HCT116 (cell line): Measurements from ENCODE around the gene IL1RAPL2. TPM values are rescaled to one million over a fixed set of nuclear protein-coding genes. Genes with fewer than 3 reads are reported as not detected.

Experiments used
- ATAC-seq: fragments of 200-7000 bp; cut with Tn5 transposase; 2 replicates; pipeline ENCODE4 v1.9.1; 2020; ENCODE audit warnings: mild to moderate bottlenecking, moderate library complexity
- BruUV-seq: library from RNA; stranded (reverse); fragments of 400-500 nt; replicated peaks from 2 replicates; lab custom pipeline; 2021; lab: Mats Ljungman, UMichigan
- CTCF ChIA-PET: fragments of 300-600 bp; sonication (Branson Sonifier 250); formaldehyde crosslinking; loops from one replicate; lab custom pipeline; 2021; ENCODE audit warnings: antibody characterized with exemption; lab: Charles Lee
- POLR2A ChIA-PET: fragments of 300-600, 350-600 bp; sonication (Branson Sonifier 250); formaldehyde crosslinking; loops from one replicate; lab custom pipeline; 2021; ENCODE audit warnings: antibody characterized with exemption; lab: Charles Lee
- RAD21 ChIA-PET, 2 experiments: fragments of 300-600 bp; sonication (Branson Sonifier 250); formaldehyde crosslinking; loops; one replicate each; lab custom pipeline; 2023; ENCODE audit warnings: low total read pairs in 2 of 2; ENCODE audit not compliant: uncharacterized antibody in 2 of 2, unreplicated experiment in 2 of 2, low non-redundant PET in 1 of 2; lab: Charles Lee
- DNase-seq: peaks from one replicate; pipeline ENCODE4 v3.0.0-alpha.2; 2010; ENCODE audit warnings: low read depth, low spot score
- H2AFZ ChIP-seq: fragments of 200-600 bp; shearing (Covaris generic), sonication (generic); 2 replicates; pipeline ENCODE4 v1.6.1; 2017; ENCODE audit warnings: low read depth, mixed run types, mixed read lengths, antibody characterized with exemption, low read length; ENCODE audit not compliant: poor library complexity, severe bottlenecking
- H3K27ac ChIP-seq: 2 replicates; pipeline ENCODE4 v1.5.1; 2012; ENCODE audit warnings: low read depth, low read length
- H3K27me3 ChIP-seq: fragments of 200-600 bp; sonication (generic); 2 replicates; pipeline ENCODE4 v1.6.1; 2016; ENCODE audit warnings: mixed run types, low read length, mixed read lengths; ENCODE audit not compliant: insufficient read depth
- H3K36me3 ChIP-seq, 2 experiments: fragments of 200-500 bp in 1 of 2; fragments of 200-600 bp in 1 of 2; sonication (Bioruptor generic) in 1 of 2; sonication (generic) in 1 of 2; 2 replicates each; pipeline versions ENCODE4 v1.5.1 to v1.6.1; 2014 to 2016; ENCODE audit warnings: low read length in 2 of 2, inconsistent platforms in 1 of 2, mixed read lengths in 1 of 2, mixed run types in 1 of 2; ENCODE audit not compliant: insufficient read depth in 2 of 2, control insufficient read depth in 1 of 2
- H3K4me1 ChIP-seq, 2 experiments: fragments of 200-600 bp in 1 of 2; sonication (generic) in 1 of 2; 2 replicates each; pipeline versions ENCODE4 v1.5.1 to v1.6.1; 2012 to 2017; ENCODE audit warnings: low read length in 2 of 2, inconsistent platforms in 1 of 2, mild to moderate bottlenecking in 1 of 2, mixed read lengths in 1 of 2, mixed run types in 1 of 2, moderate library complexity in 1 of 2; ENCODE audit not compliant: insufficient read depth in 2 of 2, control insufficient read depth in 1 of 2
- H3K4me2 ChIP-seq: fragments of 200-600 bp; sonication (generic); 2 replicates; pipeline ENCODE4 v1.6.1; 2017; ENCODE audit warnings: mixed run types, low read length, mixed read lengths
- H3K4me3 ChIP-seq, 2 experiments: fragments of 200-600 bp in 1 of 2; sonication (generic) in 1 of 2; replicated peaks in 1 of 2; 2 replicates each; pipeline ENCODE4 v1.5.1; 2011 to 2016; ENCODE audit warnings: low read length in 2 of 2, control low read depth in 1 of 2, low read depth in 1 of 2, mild to moderate bottlenecking in 1 of 2, mixed read lengths in 1 of 2, mixed run types in 1 of 2
- H3K79me2 ChIP-seq: fragments of 200-600 bp; sonication (generic); 2 replicates; pipeline ENCODE4 v1.6.1; 2017; ENCODE audit warnings: mild to moderate bottlenecking, mixed run types, low read length, moderate library complexity, mixed read lengths; ENCODE audit not compliant: insufficient read depth
- H3K9ac ChIP-seq: fragments of 200-600 bp; sonication (generic); 2 replicates; pipeline ENCODE4 v1.6.1; 2016; ENCODE audit warnings: low read length, mixed read lengths
- H3K9me2 ChIP-seq: fragments of 200-600 bp; sonication (generic), shearing (Covaris generic); 2 replicates; pipeline ENCODE4 v1.6.1; 2017; ENCODE audit warnings: mixed run types, mild to moderate bottlenecking, moderate library complexity; ENCODE audit not compliant: insufficient read depth
- H3K9me3 ChIP-seq, 2 experiments: fragments of 200-500 bp in 1 of 2; fragments of 200-600 bp in 1 of 2; sonication (Bioruptor generic) in 1 of 2; sonication (generic) in 1 of 2; 2 replicates each; pipeline ENCODE4 v1.6.1; 2014 to 2017; ENCODE audit warnings: low read length in 2 of 2, mixed read lengths in 2 of 2, inconsistent platforms in 1 of 2, low read depth in 1 of 2, mild to moderate bottlenecking in 1 of 2, mixed run types in 1 of 2, moderate library complexity in 1 of 2; ENCODE audit not compliant: control insufficient read depth in 1 of 2, insufficient read depth in 1 of 2
- H4K20me1 ChIP-seq: fragments of 200-600 bp; sonication (generic), shearing (Covaris generic); 2 replicates; pipeline ENCODE4 v1.6.1; 2017; ENCODE audit warnings: mixed run types, mild to moderate bottlenecking, moderate library complexity; ENCODE audit not compliant: insufficient read depth
- CBX3 ChIP-seq: IDR thresholded peaks from 2 replicates; pipeline ENCODE4 v1.6.1; 2012; ENCODE audit warnings: low read depth
- CEBPB ChIP-seq: IDR thresholded peaks from 2 replicates; pipeline ENCODE4 v1.6.1; 2012; ENCODE audit warnings: low read depth
- EGR1 ChIP-seq: IDR thresholded peaks from 2 replicates; pipeline ENCODE4 v1.6.1; 2012; ENCODE audit warnings: low read depth
- EZH2 ChIP-seq: fragments of 200-600 bp; sonication (generic); IDR thresholded peaks from 2 replicates; pipeline ENCODE4 v1.6.1; 2017; ENCODE audit warnings: antibody characterized with exemption, mixed run types
- JUND ChIP-seq: IDR thresholded peaks from 2 replicates; pipeline ENCODE4 v1.6.1; 2012
- POLR2A ChIP-seq: IDR thresholded peaks from 2 replicates; pipeline ENCODE4 v1.7.0; 2011; ENCODE audit warnings: borderline replicate concordance; ENCODE audit not compliant: insufficient read depth, insufficient read length; ENCODE audit errors: extremely low read depth
- SRF ChIP-seq: IDR thresholded peaks from 2 replicates; pipeline ENCODE4 v1.6.1; 2012; ENCODE audit warnings: low read depth
- TCF7L2 ChIP-seq: IDR thresholded peaks from 2 replicates; pipeline ENCODE4 v1.7.0; 2011; ENCODE audit warnings: borderline replicate concordance, inconsistent platforms; ENCODE audit not compliant: insufficient read depth, insufficient read length; ENCODE audit errors: extremely low read depth
- YY1 ChIP-seq: IDR thresholded peaks from 2 replicates; pipeline ENCODE4 v1.6.1; 2011; ENCODE audit warnings: low read length, low read depth, moderate library complexity, mild to moderate bottlenecking; ENCODE audit not compliant: insufficient replicate concordance; ENCODE audit errors: extremely low read depth
- intact Hi-C: fragments of 100-400 bp; cut with micrococcal nuclease; formaldehyde crosslinking; loops from 2 replicates; pipeline ENCODE4 v1.10.0; 2022
- total RNA-seq: library from RNA; stranded (reverse); gene quantifications from one replicate; pipeline ENCODE4 v1.2.1, GENCODE V29; 2021; ENCODE audit not compliant: unreplicated experiment
- TF ChIP-seq, protein P1 (sequence below): IDR thresholded peaks from 2 replicates; pipeline ENCODE4 v1.6.1; 2011; ENCODE audit warnings: mild to moderate bottlenecking, low read length, moderate library complexity; ENCODE audit not compliant: insufficient replicate concordance; ENCODE audit errors: extremely low read depth
- TF ChIP-seq, protein P2 (sequence below): IDR thresholded peaks from 2 replicates; pipeline ENCODE4 v1.6.1; 2012; ENCODE audit warnings: low read depth
- TF ChIP-seq, protein P3 (sequence below), 3 experiments: fragments of 200-600 bp in 1 of 3; sonication (generic) in 1 of 3; IDR thresholded peaks in 2 of 3; conservative IDR thresholded peaks in 1 of 3; 2 replicates each; pipeline ENCODE4 v1.5.1; 2012 to 2017; ENCODE audit warnings: low read depth in 2 of 3, low read length in 2 of 3, antibody characterized with exemption in 1 of 3, borderline replicate concordance in 1 of 3, control low read depth in 1 of 3, mild to moderate bottlenecking in 1 of 3, mixed read lengths in 1 of 3, mixed run types in 1 of 3, moderate library complexity in 1 of 3; ENCODE audit not compliant: insufficient read depth in 1 of 3

IL1RAPL2 gene
- total RNA-seq, 1 experiment from 2014 or later = not detected

DNA sequence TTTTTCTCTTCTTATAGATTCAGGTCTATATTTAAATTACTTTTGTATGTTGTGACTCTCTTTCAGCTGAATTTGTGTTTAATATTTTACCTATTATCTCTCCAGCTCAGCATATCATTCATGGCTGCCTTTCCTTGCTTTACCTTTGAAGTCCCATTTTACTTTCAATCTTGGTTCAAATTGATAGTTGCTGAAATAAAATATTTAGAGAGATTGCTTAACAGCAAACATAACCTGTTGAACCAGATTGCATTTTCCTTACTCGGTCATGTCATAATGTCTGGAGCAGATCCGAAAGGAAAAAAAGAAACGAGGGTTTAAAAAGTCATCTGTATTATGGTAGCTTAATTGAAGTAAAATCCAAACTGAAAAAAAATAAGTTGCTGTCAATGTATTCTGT is 94.1 kb downstream of the IL1RAPL2 start:
- DNase-seq = no peak
- Histone ChIP-seq H3K9me3 (no peaks in the 10 kb centered on the region), H3K27me3 (no peaks in the 10 kb centered on the region), H3K36me3 (no peaks in the 10 kb centered on the region), H3K9me2 (no peaks in the 10 kb centered on the region), H3K4me1 (no peaks in the 10 kb centered on the region), H3K79me2 (no peaks in the 10 kb centered on the region), H4K20me1 (no peaks in the 10 kb centered on the region), H3K9ac (no peak overlapping the region), H2AFZ (no peak overlapping the region), H3K4me3 (no peak overlapping the region), H3K4me2 (no peak overlapping the region), H3K27ac (no peak overlapping the region)
- TF ChIP-seq SRF = no peak
- TF ChIP-seq POLR2A = no peak
- no peak for TF ChIP-seq CBX3
- no peak for TF ChIP-seq EGR1
- TF ChIP-seq JUND = no peak
- TF ChIP-seq TCF7L2 = no peak
- TF ChIP-seq, protein P1, sequence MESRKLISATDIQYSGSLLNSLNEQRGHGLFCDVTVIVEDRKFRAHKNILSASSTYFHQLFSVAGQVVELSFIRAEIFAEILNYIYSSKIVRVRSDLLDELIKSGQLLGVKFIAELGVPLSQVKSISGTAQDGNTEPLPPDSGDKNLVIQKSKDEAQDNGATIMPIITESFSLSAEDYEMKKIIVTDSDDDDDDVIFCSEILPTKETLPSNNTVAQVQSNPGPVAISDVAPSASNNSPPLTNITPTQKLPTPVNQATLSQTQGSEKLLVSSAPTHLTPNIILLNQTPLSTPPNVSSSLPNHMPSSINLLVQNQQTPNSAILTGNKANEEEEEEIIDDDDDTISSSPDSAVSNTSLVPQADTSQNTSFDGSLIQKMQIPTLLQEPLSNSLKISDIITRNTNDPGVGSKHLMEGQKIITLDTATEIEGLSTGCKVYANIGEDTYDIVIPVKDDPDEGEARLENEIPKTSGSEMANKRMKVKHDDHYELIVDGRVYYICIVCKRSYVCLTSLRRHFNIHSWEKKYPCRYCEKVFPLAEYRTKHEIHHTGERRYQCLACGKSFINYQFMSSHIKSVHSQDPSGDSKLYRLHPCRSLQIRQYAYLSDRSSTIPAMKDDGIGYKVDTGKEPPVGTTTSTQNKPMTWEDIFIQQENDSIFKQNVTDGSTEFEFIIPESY = no peak
- TF ChIP-seq, protein P2, sequence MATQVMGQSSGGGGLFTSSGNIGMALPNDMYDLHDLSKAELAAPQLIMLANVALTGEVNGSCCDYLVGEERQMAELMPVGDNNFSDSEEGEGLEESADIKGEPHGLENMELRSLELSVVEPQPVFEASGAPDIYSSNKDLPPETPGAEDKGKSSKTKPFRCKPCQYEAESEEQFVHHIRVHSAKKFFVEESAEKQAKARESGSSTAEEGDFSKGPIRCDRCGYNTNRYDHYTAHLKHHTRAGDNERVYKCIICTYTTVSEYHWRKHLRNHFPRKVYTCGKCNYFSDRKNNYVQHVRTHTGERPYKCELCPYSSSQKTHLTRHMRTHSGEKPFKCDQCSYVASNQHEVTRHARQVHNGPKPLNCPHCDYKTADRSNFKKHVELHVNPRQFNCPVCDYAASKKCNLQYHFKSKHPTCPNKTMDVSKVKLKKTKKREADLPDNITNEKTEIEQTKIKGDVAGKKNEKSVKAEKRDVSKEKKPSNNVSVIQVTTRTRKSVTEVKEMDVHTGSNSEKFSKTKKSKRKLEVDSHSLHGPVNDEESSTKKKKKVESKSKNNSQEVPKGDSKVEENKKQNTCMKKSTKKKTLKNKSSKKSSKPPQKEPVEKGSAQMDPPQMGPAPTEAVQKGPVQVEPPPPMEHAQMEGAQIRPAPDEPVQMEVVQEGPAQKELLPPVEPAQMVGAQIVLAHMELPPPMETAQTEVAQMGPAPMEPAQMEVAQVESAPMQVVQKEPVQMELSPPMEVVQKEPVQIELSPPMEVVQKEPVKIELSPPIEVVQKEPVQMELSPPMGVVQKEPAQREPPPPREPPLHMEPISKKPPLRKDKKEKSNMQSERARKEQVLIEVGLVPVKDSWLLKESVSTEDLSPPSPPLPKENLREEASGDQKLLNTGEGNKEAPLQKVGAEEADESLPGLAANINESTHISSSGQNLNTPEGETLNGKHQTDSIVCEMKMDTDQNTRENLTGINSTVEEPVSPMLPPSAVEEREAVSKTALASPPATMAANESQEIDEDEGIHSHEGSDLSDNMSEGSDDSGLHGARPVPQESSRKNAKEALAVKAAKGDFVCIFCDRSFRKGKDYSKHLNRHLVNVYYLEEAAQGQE = no peak
- TF ChIP-seq, protein P3, sequence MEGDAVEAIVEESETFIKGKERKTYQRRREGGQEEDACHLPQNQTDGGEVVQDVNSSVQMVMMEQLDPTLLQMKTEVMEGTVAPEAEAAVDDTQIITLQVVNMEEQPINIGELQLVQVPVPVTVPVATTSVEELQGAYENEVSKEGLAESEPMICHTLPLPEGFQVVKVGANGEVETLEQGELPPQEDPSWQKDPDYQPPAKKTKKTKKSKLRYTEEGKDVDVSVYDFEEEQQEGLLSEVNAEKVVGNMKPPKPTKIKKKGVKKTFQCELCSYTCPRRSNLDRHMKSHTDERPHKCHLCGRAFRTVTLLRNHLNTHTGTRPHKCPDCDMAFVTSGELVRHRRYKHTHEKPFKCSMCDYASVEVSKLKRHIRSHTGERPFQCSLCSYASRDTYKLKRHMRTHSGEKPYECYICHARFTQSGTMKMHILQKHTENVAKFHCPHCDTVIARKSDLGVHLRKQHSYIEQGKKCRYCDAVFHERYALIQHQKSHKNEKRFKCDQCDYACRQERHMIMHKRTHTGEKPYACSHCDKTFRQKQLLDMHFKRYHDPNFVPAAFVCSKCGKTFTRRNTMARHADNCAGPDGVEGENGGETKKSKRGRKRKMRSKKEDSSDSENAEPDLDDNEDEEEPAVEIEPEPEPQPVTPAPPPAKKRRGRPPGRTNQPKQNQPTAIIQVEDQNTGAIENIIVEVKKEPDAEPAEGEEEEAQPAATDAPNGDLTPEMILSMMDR (IDR thresholded peaks at IDR 0.05 in 2 of 3, conservative IDR thresholded peaks at IDR 0.05 in 1 of 3; ENCODE audit: borderline replicate concordance in 1 of 3, insufficient read depth in 1 of 3, low read depth in 2 of 3, low read length in 2 of 3) = no peak
- no peak for TF ChIP-seq EZH2
- TF ChIP-seq YY1 = no peak
- TF ChIP-seq CEBPB = no peak
- ChIA-PET RAD21 (no interaction called here), CTCF (no interaction called here), POLR2A (no interaction called here)
- no peak for ATAC-seq
- intact Hi-C loops = no loop called here
- BruUV-seq = no TSS peak
